ENCODE data around the gene HIVEP3. TPM values are rescaled to one million over a fixed set of nuclear protein-coding genes. Genes with fewer than 3 reads are reported as not detected.

Gene HIVEP3
- total RNA-seq, 2 donors from 2014 or later: 0.13 to 0.99 TPM

- H3K4me1 Mint-ChIP-seq: peaks cover 18% of the 10 kb centered on the region
- peaks cover 38% of the 10 kb centered on the region for H3K27me3 Mint-ChIP-seq (ENCODE audit: insufficient read depth)
- 86 to 95% methylated on average over 4 to 5 of the region's 5 CpGs for WGBS, 2 experiments (ENCODE audit: insufficient coverage in 1 of 2, insufficient read length in 1 of 2)
Observed at GRCh38 chr1:41659903-41660302, 258.8 kb downstream of the HIVEP3 start.

GRCh38 chr1:41659159-41659495 lies 259.6 kb downstream of the HIVEP3 start:
- peaks cover 26% of the 10 kb centered on the region for H3K27me3 ChIP-seq (ENCODE audit: control insufficient read depth, insufficient read depth, low read length, poor library complexity, severe bottlenecking)
- H3K36me3 ChIP-seq (ENCODE audit: control insufficient read depth, insufficient read depth, low read length): no peaks in the 10 kb centered on the region
- peaks cover 11% of the 10 kb centered on the region for H3K4me1 Mint-ChIP-seq
- no peak overlapping the region for H3K4me3 ChIP-seq (ENCODE audit: low read length)
- no peak overlapping the region for H3K4me3 Mint-ChIP-seq
- peaks cover 34% of the 10 kb centered on the region for H3K27me3 Mint-ChIP-seq (ENCODE audit: insufficient read depth)
- DNase-seq: no peak
- H3K27ac ChIP-seq (ENCODE audit: low read depth, low read length): no peak overlapping the region
- no peaks in the 10 kb centered on the region for H3K36me3 Mint-ChIP-seq (ENCODE audit: low read depth)
- no peak for TF ChIP-seq CTCF (conservative IDR thresholded peaks at IDR 0.05)
- no peaks in the 10 kb centered on the region for H3K9me3 ChIP-seq (ENCODE audit: control insufficient read depth, low read length)
- H3K4me1 ChIP-seq (ENCODE audit: control insufficient read depth, insufficient read depth, low read length): no peaks in the 10 kb centered on the region
- WGBS, 2 experiments (ENCODE audit: insufficient coverage in 1 of 2, insufficient read length in 1 of 2): 80 to 100% methylated on average over 1 to 2 of the region's 2 CpGs
- no peaks in the 10 kb centered on the region for H3K9me3 Mint-ChIP-seq
- H3K9ac ChIP-seq (ENCODE audit: extremely low read depth, low read length, poor library complexity, severe bottlenecking): no peak overlapping the region
- no peak overlapping the region for H3K27ac Mint-ChIP-seq

More at GRCh38 chr1:41659903-41660302, 258.8 kb downstream of the HIVEP3 start:
- no peak for TF ChIP-seq CTCF (conservative IDR thresholded peaks at IDR 0.05)
- Mint-ChIP-seq H3K36me3 (ENCODE audit: low read depth) (no peaks in the 10 kb centered on the region), H3K9me3 (no peaks in the 10 kb centered on the region), H3K4me3 (no peak overlapping the region), H3K27ac (no peak overlapping the region)
- DNase-seq: no peak
- H3K9me3 ChIP-seq (ENCODE audit: control insufficient read depth, low read length): no peaks in the 10 kb centered on the region
- H3K4me3 ChIP-seq (ENCODE audit: low read length): no peak overlapping the region
- no peaks in the 10 kb centered on the region for H3K36me3 ChIP-seq (ENCODE audit: control insufficient read depth, insufficient read depth, low read length)
- peaks cover 7% of the 10 kb centered on the region for H3K4me1 ChIP-seq (ENCODE audit: control insufficient read depth, insufficient read depth, low read length)
- H3K27ac ChIP-seq (ENCODE audit: low read depth, low read length): no peak overlapping the region
- peaks cover 26% of the 10 kb centered on the region for H3K27me3 ChIP-seq (ENCODE audit: control insufficient read depth, insufficient read depth, low read length, poor library complexity, severe bottlenecking)
- H3K9ac ChIP-seq (ENCODE audit: extremely low read depth, low read length, poor library complexity, severe bottlenecking): no peak overlapping the region

- TF ChIP-seq CTCF (conservative IDR thresholded peaks at IDR 0.05): no peak
- Histone ChIP-seq H3K9ac (ENCODE audit: extremely low read depth, low read length, poor library complexity, severe bottlenecking) (no peak overlapping the region), H3K27me3 (ENCODE audit: control insufficient read depth, insufficient read depth, low read length, poor library complexity, severe bottlenecking) (peaks cover 26% of the 10 kb centered on the region), H3K9me3 (ENCODE audit: control insufficient read depth, low read length) (no peaks in the 10 kb centered on the region), H3K4me1 (ENCODE audit: control insufficient read depth, insufficient read depth, low read length) (no peaks in the 10 kb centered on the region), H3K36me3 (ENCODE audit: control insufficient read depth, insufficient read depth, low read length) (no peaks in the 10 kb centered on the region), H3K4me3 (ENCODE audit: low read length) (no peak overlapping the region), H3K27ac (ENCODE audit: low read depth, low read length) (no peak overlapping the region)
- 88 to 91% methylated on average over 8 to 12 of the region's 12 CpGs for WGBS, 2 experiments (ENCODE audit: insufficient coverage in 1 of 2, insufficient read length in 1 of 2)
- DNase-seq: peak; percentile 30
- H3K4me3 Mint-ChIP-seq: no peak overlapping the region
- H3K27ac Mint-ChIP-seq: no peak overlapping the region
- H3K4me1 Mint-ChIP-seq: peaks cover 6% of the 10 kb centered on the region
- H3K27me3 Mint-ChIP-seq (ENCODE audit: insufficient read depth): peaks cover 29% of the 10 kb centered on the region
- no peaks in the 10 kb centered on the region for H3K36me3 Mint-ChIP-seq (ENCODE audit: low read depth)
- H3K9me3 Mint-ChIP-seq: no peaks in the 10 kb centered on the region
Observed at GRCh38 chr1:41658431-41659158, 260.1 kb downstream of the HIVEP3 start.
